Lower leg skin (tissue), 3 donors: ENCODE data around the gene GPHB5.
A peak's percentile ranks its signal among the peaks of the same experiment; 100 is the strongest.

Experiments used
- CTCF ChIP-seq, 3 donors: fragments of 450-650 bp; IDR thresholded peaks; one replicate each; pipeline ENCODE4 v1.5.1; 2016; ENCODE audit warnings: antibody characterized with exemption in 3 of 3, mild to moderate bottlenecking in 3 of 3, moderate library complexity in 2 of 3
- POLR2A ChIP-seq, 2 donors: fragments of 450-650 bp; IDR thresholded peaks; one replicate each; pipeline ENCODE4 v1.6.1; 2016 to 2017; ENCODE audit warnings: antibody characterized with exemption in 2 of 2, mild to moderate bottlenecking in 1 of 2, moderate library complexity in 1 of 2

- TF ChIP-seq CTCF (IDR thresholded peaks at IDR 0.05) (peak in 1 of 3 donors; percentile 70), POLR2A (IDR thresholded peaks at IDR 0.05) (no peak)
Measured at GRCh38 chr14:63276492-63277342, 42.0 kb downstream of the GPHB5 start.
